Endothelial cell of umbilical vein (primary cell): Measurements from ENCODE around the gene TMEM154. TPM values are rescaled to one million over a fixed set of nuclear protein-coding genes. Genes with fewer than 3 reads are reported as not detected.

Experiments used
- BruUV-seq: library from RNA; stranded (reverse); fragments of 400-500 nt; replicated peaks from 2 replicates; lab custom pipeline; 2021; lab: Mats Ljungman, UMichigan
- CTCF ChIA-PET: fragments of 300-600, 350-600 bp; sonication (Branson Sonifier 250); formaldehyde crosslinking; loops from one replicate; lab custom pipeline; 2021; ENCODE audit warnings: antibody characterized with exemption, inconsistent platforms; lab: Charles Lee
- POLR2A ChIA-PET: fragments of 300-600, 350-600 bp; sonication (Branson Sonifier 250); formaldehyde crosslinking; loops from one replicate; lab custom pipeline; 2021; ENCODE audit warnings: antibody characterized with exemption, inconsistent platforms; lab: Charles Lee
- DNase-seq: peaks from one replicate; pipeline ENCODE4 v3.0.0-alpha.2; 2011; ENCODE audit warnings: low read depth, low spot score
- FAIRE-seq: peaks from 2 replicates; lab custom pipeline; 2011; peaks lifted over from hg19 to GRCh38; lab: Jason Lieb, UNC
- H2AFZ ChIP-seq: 2 replicates; pipeline ENCODE4 v1.6.0; 2012; ENCODE audit warnings: low read depth, low read length, control low read depth, inconsistent platforms
- H3K27ac ChIP-seq: 2 replicates; pipeline ENCODE4 v1.5.1; 2011; ENCODE audit warnings: low read depth, mild to moderate bottlenecking, control low read depth, low read length, moderate library complexity; ENCODE audit not compliant: insufficient read depth
- H3K27me3 ChIP-seq, 2 experiments: 2 replicates each; pipeline versions ENCODE4 v1.6.0 to v1.6.1; 2011; ENCODE audit warnings: low read length in 2 of 2, mixed read lengths in 1 of 2; ENCODE audit not compliant: control insufficient read depth in 2 of 2, insufficient read depth in 2 of 2
- H3K36me3 ChIP-seq, 2 experiments: 2 replicates in 1 of 2; 3 replicates in 1 of 2; pipeline ENCODE4 v1.5.1; 2011; ENCODE audit warnings: low read length in 2 of 2, mild to moderate bottlenecking in 1 of 2, moderate library complexity in 1 of 2; ENCODE audit not compliant: control insufficient read depth in 2 of 2, insufficient read depth in 2 of 2; ENCODE audit errors: extremely low read depth in 1 of 2
- H3K4me1 ChIP-seq: 3 replicates; pipeline ENCODE4 v1.5.1; 2011; ENCODE audit warnings: mild to moderate bottlenecking, low read length; ENCODE audit not compliant: control insufficient read depth, insufficient read depth; ENCODE audit errors: extremely low read depth
- H3K4me2 ChIP-seq: 2 replicates; pipeline ENCODE4 v1.6.1; 2011; ENCODE audit warnings: low read length, control low read depth, mixed read lengths; ENCODE audit not compliant: insufficient read depth
- H3K4me3 ChIP-seq, 3 experiments: fragments of 200-600 bp in 1 of 3; sonication (generic), shearing (Covaris generic) in 1 of 3; replicated peaks in 1 of 3; 2 replicates each; pipeline ENCODE4 v1.5.1; 2011 to 2016; ENCODE audit warnings: control low read depth in 3 of 3, low read length in 3 of 3, mild to moderate bottlenecking in 2 of 3, inconsistent platforms in 1 of 3, low read depth in 1 of 3, moderate library complexity in 1 of 3; ENCODE audit not compliant: insufficient read depth in 1 of 3
- H3K79me2 ChIP-seq: 2 replicates; pipeline ENCODE4 v1.6.0; 2012; ENCODE audit warnings: low read length, inconsistent platforms; ENCODE audit not compliant: control insufficient read depth, insufficient read depth
- H3K9ac ChIP-seq: replicated peaks from 2 replicates; pipeline ENCODE3; 2011; ENCODE audit warnings: low read length, control low read depth; ENCODE audit not compliant: insufficient read depth; ENCODE audit errors: extremely low read depth
- H3K9me1 ChIP-seq: replicated peaks from 3 replicates; pipeline ENCODE4 v1.6.0; 2011; ENCODE audit warnings: mild to moderate bottlenecking, low read length; ENCODE audit not compliant: control insufficient read depth, insufficient read depth; ENCODE audit errors: extremely low read depth
- H3K9me3 ChIP-seq: replicated peaks from 2 replicates; pipeline ENCODE4 v1.5.1; 2012; ENCODE audit warnings: low read length, inconsistent platforms; ENCODE audit not compliant: control insufficient read depth, insufficient read depth
- H4K20me1 ChIP-seq: replicated peaks from 2 replicates; pipeline ENCODE3; 2011; ENCODE audit warnings: mild to moderate bottlenecking, low read length; ENCODE audit not compliant: control insufficient read depth, insufficient read depth; ENCODE audit errors: extremely low read depth
- EZH2 ChIP-seq: IDR thresholded peaks from 2 replicates; pipeline ENCODE4 v1.6.1; 2012; ENCODE audit warnings: borderline replicate concordance, low read depth, mild to moderate bottlenecking, moderate library complexity, low read length, inconsistent platforms; ENCODE audit not compliant: severe bottlenecking
- FOS ChIP-seq: IDR thresholded peaks from 2 replicates; pipeline ENCODE4 v1.6.1; 2011; ENCODE audit warnings: mild to moderate bottlenecking, low read length, moderate library complexity, borderline replicate concordance; ENCODE audit not compliant: insufficient read depth
- GATA2 ChIP-seq: IDR thresholded peaks from 2 replicates; pipeline ENCODE4 v1.7.0; 2011; ENCODE audit warnings: low read depth, mild to moderate bottlenecking, moderate library complexity, mixed read lengths, low read length; ENCODE audit not compliant: insufficient read length, insufficient read depth
- JUN ChIP-seq: IDR thresholded peaks from 2 replicates; pipeline ENCODE4 v1.6.1; 2011; ENCODE audit warnings: borderline replicate concordance, low read depth; ENCODE audit not compliant: insufficient read length, insufficient read depth
- MAX ChIP-seq: IDR thresholded peaks from 2 replicates; pipeline ENCODE4 v1.6.1; 2011; ENCODE audit not compliant: insufficient read depth, insufficient read length
- MYC ChIP-seq: IDR thresholded peaks from one replicate; pipeline ENCODE4 v1.6.1; 2011; ENCODE audit warnings: mild to moderate bottlenecking, low read depth, low read length
- POLR2A ChIP-seq: IDR thresholded peaks from 2 replicates; pipeline ENCODE4 v1.6.1; 2012; ENCODE audit warnings: low read depth, mild to moderate bottlenecking, control low read depth, low read length
- POLR2AphosphoS5 ChIP-seq: IDR thresholded peaks from 2 replicates; pipeline ENCODE4 v1.6.1; 2012; ENCODE audit warnings: low read depth, mild to moderate bottlenecking, control low read depth, low read length, moderate library complexity; ENCODE audit not compliant: insufficient read depth
- dilution Hi-C: fragments of 300-500 bp; cut with MboI; formaldehyde crosslinking; loops from one replicate; pipeline ENCODE4 v1.15.0; 2019; ENCODE audit warnings: low sequenced_read_pairs; ENCODE audit not compliant: extremely low pct_ligation_motif_present
- intact Hi-C: fragments of 100-400 bp; cut with micrococcal nuclease; formaldehyde crosslinking; loops from one replicate; pipeline ENCODE4 v1.10.0; 2022
- polyA plus RNA-seq, 4 experiments: library from polyadenylated mRNA; depleted of rRNA in 3 of 4; stranded (reverse) in 3 of 4; unstranded in 1 of 4; fragments of >200 nt; gene quantifications; 2 replicates each; pipeline versions ENCODE4 v1.2.1 to v1.2.3, GENCODE V29; 2011 to 2012; ENCODE audit warnings: missing spikeins in 1 of 4
- total RNA-seq: library from RNA; stranded (reverse); gene quantifications from 2 replicates; pipeline ENCODE4 v1.2.3, GENCODE V29; 2021
- TF ChIP-seq, protein P1 (sequence below), 2 donors: IDR thresholded peaks; 1 replicate in 1 of 2; 2 replicates in 1 of 2; pipeline ENCODE4 v1.5.1; 2011; ENCODE audit warnings: low read length in 2 of 2, mild to moderate bottlenecking in 2 of 2, moderate library complexity in 2 of 2, control low read depth in 1 of 2, inconsistent platforms in 1 of 2, low read depth in 1 of 2; ENCODE audit not compliant: insufficient read depth in 1 of 2; ENCODE audit errors: extremely low read depth in 1 of 2

TMEM154 gene
- total and polyA plus RNA-seq, 2 donors (not counting 3 experiments of a cell fraction or from before 2014, with no cell fraction given) = 5.4 to 50.0 TPM

GRCh38 chr4:152691761-152692160 lies 12.0 kb upstream of the TMEM154 start:
- H3K4me2 ChIP-seq = no peak overlapping the region
- no peak overlapping the region for H3K9ac ChIP-seq
- ChIA-PET POLR2A (no interaction called here), CTCF (no interaction called here)
- DNase-seq = no peak
- no peaks in the 10 kb centered on the region for H3K9me3 ChIP-seq
- H3K4me3 ChIP-seq = no peak overlapping the region
- no peaks in the 10 kb centered on the region for H3K4me1 ChIP-seq
- dilution Hi-C loops (no loop called here), intact Hi-C loops (no loop called here)
- no peaks in the 10 kb centered on the region for H3K79me2 ChIP-seq
- TF ChIP-seq FOS (no peak), POLR2AphosphoS5 (no peak), MAX (no peak), JUN (no peak), MYC (no peak)
- H4K20me1 ChIP-seq = no peaks in the 10 kb centered on the region
- no peak for FAIRE-seq
- H3K9me1 ChIP-seq = no peaks in the 10 kb centered on the region
- no peak overlapping the region for H2AFZ ChIP-seq
- H3K36me3 ChIP-seq = no peaks in the 10 kb centered on the region
- no TSS peak for BruUV-seq
- H3K27ac ChIP-seq = no peak overlapping the region
- peaks cover 2 to 5% of the 10 kb centered on the region in 2 experiments for H3K27me3 ChIP-seq

GRCh38 chr4:152690706-152691651 lies 11.2 kb upstream of the TMEM154 start:
- H3K9ac ChIP-seq = no peak overlapping the region
- no peak overlapping the region for H3K4me2 ChIP-seq
- DNase-seq (no peak), FAIRE-seq (no peak)
- intact Hi-C loops = no loop called here
- H3K9me1 ChIP-seq = no peaks in the 10 kb centered on the region
- BruUV-seq = no TSS peak
- TF ChIP-seq MYC = no peak
- TF ChIP-seq FOS = no peak
- TF ChIP-seq JUN = no peak
- TF ChIP-seq, protein P1, sequence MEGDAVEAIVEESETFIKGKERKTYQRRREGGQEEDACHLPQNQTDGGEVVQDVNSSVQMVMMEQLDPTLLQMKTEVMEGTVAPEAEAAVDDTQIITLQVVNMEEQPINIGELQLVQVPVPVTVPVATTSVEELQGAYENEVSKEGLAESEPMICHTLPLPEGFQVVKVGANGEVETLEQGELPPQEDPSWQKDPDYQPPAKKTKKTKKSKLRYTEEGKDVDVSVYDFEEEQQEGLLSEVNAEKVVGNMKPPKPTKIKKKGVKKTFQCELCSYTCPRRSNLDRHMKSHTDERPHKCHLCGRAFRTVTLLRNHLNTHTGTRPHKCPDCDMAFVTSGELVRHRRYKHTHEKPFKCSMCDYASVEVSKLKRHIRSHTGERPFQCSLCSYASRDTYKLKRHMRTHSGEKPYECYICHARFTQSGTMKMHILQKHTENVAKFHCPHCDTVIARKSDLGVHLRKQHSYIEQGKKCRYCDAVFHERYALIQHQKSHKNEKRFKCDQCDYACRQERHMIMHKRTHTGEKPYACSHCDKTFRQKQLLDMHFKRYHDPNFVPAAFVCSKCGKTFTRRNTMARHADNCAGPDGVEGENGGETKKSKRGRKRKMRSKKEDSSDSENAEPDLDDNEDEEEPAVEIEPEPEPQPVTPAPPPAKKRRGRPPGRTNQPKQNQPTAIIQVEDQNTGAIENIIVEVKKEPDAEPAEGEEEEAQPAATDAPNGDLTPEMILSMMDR (IDR thresholded peaks at IDR 0.05; ENCODE audit: extremely low read depth in 1 of 2, insufficient read depth in 1 of 2, low read depth in 1 of 2, low read length in 2 of 2) = no peak
- TF ChIP-seq POLR2A = no peak
- no peak for TF ChIP-seq POLR2AphosphoS5
- TF ChIP-seq EZH2 = no peak
- TF ChIP-seq GATA2 = no peak
- no peak for TF ChIP-seq MAX
- H3K4me1 ChIP-seq = no peaks in the 10 kb centered on the region
- H3K27me3 ChIP-seq = peaks cover 2% of the 10 kb centered on the region in 2 experiments
- no peaks in the 10 kb centered on the region for H3K79me2 ChIP-seq
- ChIA-PET POLR2A (no interaction called here), CTCF (no interaction called here)
- dilution Hi-C loops = no loop called here
- H3K4me3 ChIP-seq = no peak overlapping the region
- no peak overlapping the region for H2AFZ ChIP-seq
- H3K36me3 ChIP-seq = no peaks in the 10 kb centered on the region
- H3K27ac ChIP-seq = no peak overlapping the region
- no peaks in the 10 kb centered on the region for H4K20me1 ChIP-seq
- H3K9me3 ChIP-seq = no peaks in the 10 kb centered on the region
